Thymus (tissue), 11 donors: Measurements from ENCODE around the gene ELN. TPM values are rescaled to one million over a fixed set of nuclear protein-coding genes. Genes with fewer than 3 reads are reported as not detected.

Experiments
- DNase-seq, 9 donors: peaks; one replicate each; pipeline ENCODE4 v3.0.0-alpha.2; 2013; ENCODE audit warnings: low spot score in 9 of 9, low read depth in 6 of 9, missing footprints in 1 of 9
- H3K27ac ChIP-seq, 2 donors: one replicate each; pipeline ENCODE4 v1.5.1; 2013; ENCODE audit warnings: control low read depth in 1 of 2, low read depth in 1 of 2, low read length in 1 of 2, mild to moderate bottlenecking in 1 of 2, moderate library complexity in 1 of 2
- H3K27me3 ChIP-seq, 2 donors: one replicate each; pipeline ENCODE4 v1.5.1; 2013; ENCODE audit warnings: low read length in 1 of 2; ENCODE audit not compliant: control insufficient read depth in 2 of 2, insufficient read depth in 1 of 2
- H3K36me3 ChIP-seq, 2 donors: one replicate each; pipeline ENCODE4 v1.5.1; 2013; ENCODE audit warnings: low read length in 1 of 2, mild to moderate bottlenecking in 1 of 2, moderate library complexity in 1 of 2; ENCODE audit not compliant: control insufficient read depth in 2 of 2, insufficient read depth in 2 of 2
- H3K4me1 ChIP-seq, 2 donors: one replicate each; pipeline ENCODE4 v1.5.1; 2013; ENCODE audit warnings: low read length in 2 of 2; ENCODE audit not compliant: control insufficient read depth in 2 of 2, insufficient read depth in 2 of 2
- H3K4me3 ChIP-seq, 2 donors: one replicate each; pipeline ENCODE4 v1.5.1; 2013; ENCODE audit warnings: low read length in 2 of 2, control low read depth in 1 of 2, mild to moderate bottlenecking in 1 of 2
- H3K9me3 ChIP-seq, 2 donors: one replicate each; pipeline ENCODE4 v1.5.1; 2013; ENCODE audit warnings: low read length in 1 of 2, mild to moderate bottlenecking in 1 of 2; ENCODE audit not compliant: control insufficient read depth in 2 of 2, insufficient read depth in 1 of 2
- WGBS: extraction: QIAGEN DNeasy Blood & Tissue Kit; methylation state at CpG from one replicate; pipeline ENCODE4 v1.1.7; 2013; 5-methylcytosine and 5-hydroxymethylcytosine counted together
- polyA plus RNA-seq: library from polyadenylated mRNA; stranded (reverse); fragments of 200-250 nt; gene quantifications from one replicate; pipeline ENCODE4 v1.2.3, GENCODE V29; 2013
- total RNA-seq: library from RNA; stranded (reverse); fragments of 120-200 nt; gene quantifications from one replicate; pipeline ENCODE4 v1.2.4, GENCODE V29; 2013
- donor health status: healthy.

ELN gene
- total and polyA plus RNA-seq, 2 donors, result 5.2 to 29.8 TPM

- no peaks in the 10 kb centered on the region for H3K9me3 ChIP-seq
- no peak overlapping the region for H3K4me3 ChIP-seq
- 81% methylated on average over 7 of the region's 7 CpGs for WGBS
- no peaks in the 10 kb centered on the region for H3K27me3 ChIP-seq
- H3K27ac ChIP-seq, result no peak overlapping the region
- no peaks in the 10 kb centered on the region for H3K4me1 ChIP-seq
- no peak for DNase-seq
- no peaks in the 10 kb centered on the region for H3K36me3 ChIP-seq
Measured at GRCh38 chr7:73997056-73997455, 30.9 kb upstream of the ELN start.

- H3K4me1 ChIP-seq, result no peaks in the 10 kb centered on the region
- no peaks in the 10 kb centered on the region for H3K36me3 ChIP-seq
- no peak for DNase-seq
- H3K27me3 ChIP-seq, result no peaks in the 10 kb centered on the region
- no peaks in the 10 kb centered on the region for H3K9me3 ChIP-seq
- H3K27ac ChIP-seq, result no peak overlapping the region
- 94% methylated on average over 26 of the region's 26 CpGs for WGBS
- H3K4me3 ChIP-seq, result no peak overlapping the region
Measured at GRCh38 chr7:73999664-74000435, 28.1 kb upstream of the ELN start.

- Histone ChIP-seq H3K4me1 (no peaks in the 10 kb centered on the region), H3K9me3 (no peaks in the 10 kb centered on the region), H3K4me3 (no peak overlapping the region), H3K27ac (no peak overlapping the region), H3K27me3 (no peaks in the 10 kb centered on the region), H3K36me3 (no peaks in the 10 kb centered on the region)
- WGBS, result 94% methylated on average over 17 of the region's 17 CpGs
- DNase-seq, result no peak
Measured at GRCh38 chr7:74000489-74001149, 27.4 kb upstream of the ELN start.

GRCh38 chr7:74001150-74001494, 26.9 kb upstream of the ELN start:
- H3K4me1 ChIP-seq, result no peaks in the 10 kb centered on the region
- H3K9me3 ChIP-seq, result no peaks in the 10 kb centered on the region
- no peak overlapping the region for H3K27ac ChIP-seq
- no peaks in the 10 kb centered on the region for H3K27me3 ChIP-seq
- no peak for DNase-seq
- WGBS, result 76% methylated on average over 4 of the region's 4 CpGs
- no peaks in the 10 kb centered on the region for H3K36me3 ChIP-seq
- H3K4me3 ChIP-seq, result no peak overlapping the region

- no peaks in the 10 kb centered on the region for H3K27me3 ChIP-seq
- no peaks in the 10 kb centered on the region for H3K9me3 ChIP-seq
- no peaks in the 10 kb centered on the region for H3K4me1 ChIP-seq
- no peak for DNase-seq
- H3K36me3 ChIP-seq, result no peaks in the 10 kb centered on the region
- whole genome bisulfite sequencing, result 16% methylated on average over 16 of the region's 16 CpGs
- no peak overlapping the region for H3K4me3 ChIP-seq
- H3K27ac ChIP-seq, result no peak overlapping the region
Measured at GRCh38 chr7:74002474-74003017, 25.4 kb upstream of the ELN start.

- H3K27me3 ChIP-seq, result no peaks in the 10 kb centered on the region
- DNase-seq, result no peak
Measured at GRCh38 chr7:74003621-74004020, 24.4 kb upstream of the ELN start.

GRCh38 chr7:74006032-74006431, 21.9 kb upstream of the ELN start:
- no peak for DNase-seq
- H3K4me3 ChIP-seq, result no peak overlapping the region
- no peaks in the 10 kb centered on the region for H3K36me3 ChIP-seq
- no peak overlapping the region for H3K27ac ChIP-seq
- 88% methylated on average over 5 of the region's 5 CpGs for WGBS
- H3K4me1 ChIP-seq, result no peaks in the 10 kb centered on the region
- no peaks in the 10 kb centered on the region for H3K27me3 ChIP-seq
- H3K9me3 ChIP-seq, result no peaks in the 10 kb centered on the region

More at GRCh38 chr7:74003621-74004020, 24.4 kb upstream of the ELN start:
- H3K4me3 ChIP-seq, result no peak overlapping the region
- no peak overlapping the region for H3K27ac ChIP-seq
- 98% methylated on average over 8 of the region's 8 CpGs for WGBS
- H3K9me3 ChIP-seq, result no peaks in the 10 kb centered on the region
- H3K36me3 ChIP-seq, result no peaks in the 10 kb centered on the region
- no peaks in the 10 kb centered on the region for H3K4me1 ChIP-seq

GRCh38 chr7:74006451-74007241, 21.3 kb upstream of the ELN start:
- DNase-seq, result no peak
- no peaks in the 10 kb centered on the region for H3K27me3 ChIP-seq
- H3K27ac ChIP-seq, result no peak overlapping the region
- no peaks in the 10 kb centered on the region for H3K9me3 ChIP-seq
- no peaks in the 10 kb centered on the region for H3K36me3 ChIP-seq
- no peaks in the 10 kb centered on the region for H3K4me1 ChIP-seq
- 94% methylated on average over 12 of the region's 12 CpGs for WGBS
- no peak overlapping the region for H3K4me3 ChIP-seq

GRCh38 chr7:74007242-74007567, 20.8 kb upstream of the ELN start:
- Histone ChIP-seq H3K9me3 (no peaks in the 10 kb centered on the region), H3K27me3 (no peaks in the 10 kb centered on the region), H3K4me3 (no peak overlapping the region), H3K36me3 (no peaks in the 10 kb centered on the region), H3K4me1 (no peaks in the 10 kb centered on the region), H3K27ac (no peak overlapping the region)
- DNase-seq, result no peak
